ENCODE measurements around the gene TSPAN32.
"Not testable (repeated sequence)": the region's sequence is repeated elsewhere in the genome, so short reads cannot be mapped to it uniquely, and the experiment has no call there.

TSPAN32 gene

DNA sequence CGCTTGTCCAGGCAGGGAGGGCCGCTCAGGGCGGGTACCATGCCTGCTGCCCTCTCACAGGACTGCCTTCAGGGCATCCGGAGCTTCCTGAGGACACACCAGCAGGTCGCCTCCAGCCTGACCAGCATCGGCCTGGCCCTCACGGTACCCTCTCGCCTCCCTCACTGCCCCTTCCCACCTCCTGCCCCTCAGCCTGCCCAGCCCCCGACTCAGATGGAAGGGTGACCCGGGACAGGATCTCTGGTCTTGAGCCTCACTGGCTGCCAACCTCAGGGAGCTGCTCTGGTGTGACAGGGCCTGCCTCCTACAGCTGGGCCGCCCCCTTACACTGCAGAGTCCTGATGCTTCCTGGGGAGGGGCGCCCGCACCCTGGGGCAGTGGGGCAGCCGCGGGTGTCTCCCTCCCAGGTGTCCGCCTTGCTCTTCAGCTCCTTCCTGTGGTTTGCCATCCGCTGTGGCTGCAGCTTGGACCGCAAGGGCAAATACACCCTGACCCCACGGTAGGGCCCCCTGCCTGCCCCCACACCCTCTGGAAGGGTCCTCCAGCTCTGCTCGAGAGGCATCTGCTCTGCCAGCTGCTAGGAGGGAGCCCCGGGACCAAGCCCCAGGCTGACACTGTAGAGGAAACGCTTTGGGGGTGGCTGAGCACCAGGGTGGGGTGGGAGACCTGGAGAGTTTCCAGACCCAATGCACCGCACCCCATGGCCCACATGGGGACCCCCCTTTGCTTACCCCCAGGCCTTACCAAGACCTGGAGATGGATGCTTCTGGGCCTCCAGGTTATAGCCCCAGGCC is 14.6 kb downstream of the TSPAN32 start:
- DNase-seq (ENCODE audit: low spot score) = no peak

DNA sequence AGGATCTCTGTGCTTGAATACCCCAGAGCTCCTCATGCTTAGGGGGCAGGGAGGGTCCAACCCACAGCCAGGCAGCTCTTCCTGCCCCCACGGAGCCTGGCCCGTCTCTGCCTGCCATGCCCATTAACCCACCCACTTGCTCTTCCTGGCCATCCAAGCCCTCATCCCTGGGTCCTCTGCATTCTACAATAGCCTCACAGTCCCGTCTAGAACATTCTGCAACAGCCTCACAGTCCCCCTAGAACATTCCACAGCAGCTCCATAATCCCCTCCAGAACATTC is 15.1 kb downstream of the TSPAN32 start:
- DNase-seq (ENCODE audit: low spot score) = no peak

DNA sequence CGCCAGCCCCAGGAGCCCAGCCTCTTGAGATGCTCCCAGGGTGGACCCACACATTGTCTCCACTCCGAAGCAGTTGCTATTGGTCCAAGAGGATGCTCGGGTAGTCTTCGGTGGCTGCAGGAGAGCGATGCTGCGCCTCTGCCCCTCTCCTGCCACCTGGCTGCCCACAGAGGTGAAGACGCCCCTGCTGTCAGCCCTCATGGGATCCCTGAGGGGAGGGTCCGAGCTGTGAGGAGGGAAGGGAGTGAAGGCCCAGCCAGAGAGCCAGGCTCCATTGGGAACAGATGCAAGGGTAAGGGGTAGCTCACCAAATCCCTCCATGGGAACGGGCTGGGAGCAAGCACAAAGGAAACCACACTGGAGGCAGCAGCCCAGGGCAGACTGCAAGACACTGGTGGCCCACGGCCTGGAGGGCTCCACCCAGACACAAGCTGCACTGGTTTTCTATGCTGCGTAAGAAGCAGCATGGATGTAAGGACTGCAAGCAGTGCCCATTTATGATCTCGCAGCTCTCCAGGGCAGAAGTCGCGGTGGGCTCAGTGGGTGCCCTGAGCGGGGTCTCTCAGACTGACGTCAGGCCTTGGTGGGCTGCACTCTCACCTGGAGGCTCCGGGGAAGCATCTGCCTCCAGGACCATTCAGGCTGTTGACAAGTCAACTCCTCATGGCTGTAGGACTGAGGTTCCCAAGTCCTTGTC is 15.7 kb downstream of the TSPAN32 start:
- no peak for DNase-seq (ENCODE audit: low spot score)

DNA sequence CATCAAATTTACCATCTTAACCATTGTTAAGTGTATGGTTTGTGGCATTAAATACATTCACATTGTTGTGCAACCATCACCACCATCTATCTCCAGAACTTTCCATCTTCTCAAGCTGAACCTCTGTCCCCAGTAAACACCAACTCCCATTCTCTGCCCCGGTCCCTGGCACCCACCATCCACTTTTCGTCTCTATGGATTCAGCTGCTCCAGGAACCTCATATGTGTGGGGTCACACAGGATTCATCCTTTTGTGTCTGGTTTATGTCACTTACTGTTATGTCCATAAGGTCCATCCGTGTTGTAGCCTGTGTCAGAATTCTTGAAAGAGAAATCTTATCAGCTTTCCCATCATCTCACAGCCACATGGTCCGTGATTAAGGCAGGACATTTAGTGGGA is 16.3 kb downstream of the TSPAN32 start:
- DNase-seq (ENCODE audit: low spot score) = no peak

DNA sequence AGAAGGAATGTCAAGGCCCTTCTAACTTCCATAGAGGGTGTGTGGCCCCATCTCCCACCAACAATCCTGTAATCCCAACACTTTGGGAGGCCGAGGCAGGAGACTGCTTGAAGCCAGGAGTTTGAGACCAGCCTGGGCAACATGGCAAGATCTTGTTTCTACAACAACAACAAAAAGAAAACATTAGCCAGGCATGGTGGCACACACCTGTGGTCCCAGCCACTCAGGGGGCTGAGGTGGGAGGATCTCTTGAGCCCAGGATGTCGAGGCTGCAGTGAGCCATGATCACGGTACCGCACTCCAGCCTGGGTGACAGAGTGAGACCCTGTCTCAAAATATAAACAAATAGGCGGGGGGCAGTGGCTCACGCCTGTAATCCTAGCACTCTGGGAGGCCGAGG is 16.9 kb downstream of the TSPAN32 start:
- DNase-seq (ENCODE audit: low spot score) = no peak

DNA sequence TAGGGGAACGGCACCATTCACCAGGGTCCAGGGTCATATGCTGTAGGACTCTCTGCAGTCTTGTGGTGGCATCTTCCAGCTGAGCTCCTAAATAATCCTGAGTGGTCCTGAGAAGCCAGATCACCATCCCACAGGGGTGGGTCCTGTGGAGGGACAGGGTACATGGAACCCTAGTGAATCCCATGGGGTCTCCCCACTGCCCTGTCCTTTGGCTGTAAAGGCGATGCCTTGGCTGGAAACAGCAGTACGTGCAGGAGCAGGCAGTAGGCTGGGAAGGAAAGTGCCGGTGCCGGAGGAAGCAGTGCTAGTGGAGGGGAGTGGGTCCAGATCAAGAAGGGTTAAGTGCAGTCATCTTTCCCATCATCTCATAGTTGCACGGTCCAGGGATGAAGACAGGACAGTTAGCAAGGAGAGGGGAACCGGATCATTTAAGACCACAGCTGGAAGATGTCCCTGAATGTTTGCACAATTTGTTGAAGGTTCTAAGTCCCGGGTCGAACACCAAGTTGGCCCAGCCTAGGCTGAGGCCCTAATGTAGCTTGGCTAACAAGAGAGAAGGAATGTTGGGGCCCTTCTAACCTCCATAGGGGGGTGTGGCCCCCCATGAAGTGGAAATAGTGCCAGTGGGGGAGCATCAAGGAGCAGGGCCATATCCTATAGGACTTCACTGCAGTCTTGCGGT is 18.1 kb downstream of the TSPAN32 start:
- DNase-seq (ENCODE audit: low spot score) = no peak

DNA sequence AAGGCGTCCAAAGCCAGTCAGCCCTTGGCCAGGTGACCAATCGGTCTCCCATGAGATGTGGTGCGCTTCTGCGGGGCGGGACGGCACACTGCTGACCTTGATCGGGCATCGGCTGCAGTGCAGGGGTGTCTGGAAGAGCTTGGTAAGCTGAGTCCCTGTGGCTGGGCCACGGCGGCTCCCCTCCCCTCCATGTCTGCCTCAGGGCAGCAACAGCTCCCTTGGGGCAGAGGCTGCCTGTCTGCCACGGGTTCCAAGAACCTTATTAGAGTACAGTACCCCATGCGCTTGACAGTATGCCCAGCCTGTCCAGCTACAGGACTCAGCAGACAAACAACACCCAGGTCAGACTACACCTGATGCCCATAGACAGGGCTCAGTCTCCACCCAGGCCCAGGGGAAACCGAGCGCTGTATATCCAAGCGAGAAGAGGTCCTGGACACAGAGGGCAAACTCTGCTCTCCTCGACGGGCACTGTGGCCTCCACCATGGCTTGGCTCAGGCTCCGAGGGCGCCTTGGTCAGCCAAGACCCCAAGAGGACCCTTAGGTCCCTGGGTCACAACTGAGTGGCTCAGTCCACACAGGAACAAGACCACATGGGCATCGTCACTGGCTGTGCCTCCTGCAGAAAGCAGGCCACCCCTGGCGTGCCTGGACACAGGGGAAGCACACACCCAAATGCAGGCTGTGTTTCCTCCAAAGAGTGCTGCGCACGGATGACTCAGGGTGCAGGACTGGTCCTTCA is 18.9 kb downstream of the TSPAN32 start:
- DNase-seq (ENCODE audit: low spot score) = no peak

DNA sequence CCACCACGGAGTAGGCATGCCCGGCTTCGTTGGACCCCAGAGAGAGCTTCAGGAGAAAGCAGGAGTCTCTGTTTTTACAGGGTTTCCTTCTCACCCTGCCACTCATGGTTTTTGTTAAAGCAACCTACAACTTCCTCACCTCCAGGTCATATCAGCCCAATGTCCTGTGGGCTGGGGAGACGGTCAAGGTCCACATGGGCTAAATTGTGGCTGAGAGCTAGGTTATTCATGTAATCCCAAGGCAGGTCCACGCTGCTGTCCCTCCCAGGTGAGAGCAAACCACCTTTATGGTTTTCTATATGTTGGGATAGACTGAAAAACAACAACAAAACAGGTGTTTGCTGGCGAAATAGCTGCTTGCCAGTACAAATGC is 19.5 kb downstream of the TSPAN32 start:
- no peak for DNase-seq (ENCODE audit: low spot score)

DNA sequence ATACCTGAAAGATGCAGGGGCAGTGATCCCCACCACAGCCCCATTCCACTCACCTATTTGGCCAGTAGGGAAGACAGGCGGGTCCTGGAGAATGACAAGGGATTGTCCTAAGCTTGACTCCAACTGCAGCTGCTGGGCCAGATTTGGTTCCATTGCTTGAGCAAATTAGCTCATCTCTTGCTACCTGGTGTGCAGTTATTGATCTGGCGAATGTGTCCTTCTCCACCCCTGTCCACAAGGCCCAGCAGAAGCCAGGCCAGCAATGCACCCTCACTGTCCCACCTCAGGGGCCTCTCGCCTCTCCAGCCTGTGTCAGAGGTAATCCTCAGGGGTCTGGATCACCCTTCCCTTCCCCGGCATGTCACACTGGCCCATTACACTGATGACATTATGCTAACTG is 23.3 kb downstream of the TSPAN32 start:
- no peak for DNase-seq (ENCODE audit: low spot score)

DNA sequence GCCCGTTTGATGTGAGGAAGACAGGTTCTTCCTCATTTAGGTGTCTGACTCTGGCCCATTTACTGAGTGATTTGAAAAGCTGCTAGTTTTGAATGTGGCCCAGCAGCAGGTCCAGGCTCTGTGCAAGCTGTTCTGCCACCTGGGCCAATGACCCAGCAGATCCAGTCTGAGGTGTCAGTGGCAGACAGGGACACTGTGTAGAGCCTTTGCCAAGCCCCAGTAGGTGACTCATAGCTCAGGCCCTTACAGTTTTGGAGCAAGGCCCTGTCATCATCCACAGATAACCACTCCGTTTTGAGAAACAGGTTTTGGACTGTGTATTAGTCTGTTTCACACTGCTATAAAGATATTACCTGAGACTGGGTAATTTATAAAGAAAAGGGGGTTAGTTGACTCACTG is 23.9 kb downstream of the TSPAN32 start:
- DNase-seq (ENCODE audit: low spot score) = peak; percentile 44

DNA sequence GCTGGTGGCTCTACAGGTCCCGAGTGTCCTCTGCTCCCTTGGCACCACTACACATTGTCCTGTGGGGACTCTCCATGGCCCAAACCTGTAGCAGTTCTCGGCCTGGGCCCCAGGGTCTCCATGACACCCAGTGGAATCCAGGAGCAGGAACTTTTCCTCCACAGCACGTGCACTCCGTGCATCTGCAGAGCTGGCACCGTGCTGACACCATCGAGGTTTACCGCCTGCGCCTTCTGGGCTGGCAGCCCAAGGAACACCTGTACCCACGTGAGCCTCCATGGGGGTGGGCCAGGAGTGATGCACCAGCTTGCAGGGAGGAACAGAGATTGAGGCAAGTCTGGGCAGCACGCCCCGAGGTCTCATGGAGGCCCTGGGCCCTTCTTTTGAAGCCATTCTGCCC is 25.2 kb downstream of the TSPAN32 start:
- no peak for DNase-seq (ENCODE audit: low spot score)

DNA sequence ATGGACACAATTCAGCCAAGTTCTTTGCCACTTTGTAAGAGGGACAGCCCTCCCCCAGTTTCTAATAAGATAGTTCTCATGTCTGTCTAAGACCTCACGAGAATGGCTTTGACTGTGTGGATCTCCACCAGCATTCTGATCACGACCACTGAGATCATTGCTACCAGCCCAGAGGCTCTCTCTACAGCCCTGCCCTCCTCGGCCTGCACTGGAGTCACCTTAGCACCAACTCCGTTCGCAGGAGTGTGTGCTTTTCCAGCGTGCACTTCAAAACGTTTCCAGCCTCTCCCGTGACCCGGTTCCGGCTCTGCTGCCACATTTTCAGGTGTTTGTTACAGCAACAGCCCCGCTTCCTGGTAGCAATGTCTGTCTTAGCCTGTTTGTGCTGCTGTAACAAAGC is 26.2 kb downstream of the TSPAN32 start:
- DNase-seq (ENCODE audit: low spot score) = no peak

DNA sequence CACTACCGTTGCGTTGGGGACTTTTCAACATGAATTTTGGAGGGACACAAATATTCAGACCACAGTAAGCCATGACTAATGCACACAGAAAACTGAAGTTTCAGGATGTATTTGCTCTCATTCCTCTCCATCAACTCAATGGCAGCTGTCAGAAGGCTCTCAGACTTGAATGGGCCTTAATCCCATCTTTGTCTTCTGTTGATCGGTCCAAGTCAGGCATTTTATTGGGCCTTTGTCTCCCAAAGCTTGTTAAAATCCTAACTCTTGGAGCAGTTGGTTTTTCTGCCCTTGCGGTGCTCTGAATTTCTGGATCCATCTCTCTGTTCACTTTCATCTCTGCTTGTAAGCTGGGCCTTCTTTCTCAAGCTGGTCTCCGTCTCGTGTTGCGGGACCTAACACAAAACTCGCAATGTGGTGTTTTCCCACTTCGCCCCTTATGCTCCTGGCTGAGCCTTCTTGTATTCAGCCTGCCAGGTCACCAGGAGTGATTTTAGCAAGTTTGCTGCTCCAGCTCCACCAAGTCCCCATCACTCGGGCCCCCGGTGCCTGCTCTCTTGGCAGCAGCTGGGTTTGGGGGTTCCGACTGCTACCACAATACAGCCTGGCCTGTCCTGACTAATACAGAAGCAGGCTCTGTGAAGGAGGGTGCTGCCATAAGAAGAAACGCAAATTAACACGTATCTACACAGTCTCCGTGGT is 27.0 kb downstream of the TSPAN32 start:
- no peak for DNase-seq (ENCODE audit: low spot score)

DNA sequence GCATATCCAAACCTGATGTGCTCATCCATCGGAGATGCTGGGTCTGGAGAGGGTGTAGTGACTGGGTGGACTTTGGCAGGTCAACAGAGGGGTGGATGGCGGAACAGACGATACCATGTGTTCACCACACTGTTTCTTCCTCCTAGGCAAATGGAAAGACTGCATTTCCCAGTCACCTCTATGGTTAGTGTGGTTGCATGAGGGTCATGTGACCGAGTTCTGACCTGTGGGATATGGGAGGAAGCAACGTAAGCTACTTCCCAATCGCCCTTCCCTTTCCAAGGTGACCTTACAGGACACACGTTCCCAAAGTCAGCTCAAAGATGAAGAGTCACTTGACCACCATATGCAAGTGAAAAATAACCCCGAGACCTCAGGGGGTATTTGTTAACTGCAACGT is 27.7 kb downstream of the TSPAN32 start:
- no peak for DNase-seq (ENCODE audit: low spot score)

DNA sequence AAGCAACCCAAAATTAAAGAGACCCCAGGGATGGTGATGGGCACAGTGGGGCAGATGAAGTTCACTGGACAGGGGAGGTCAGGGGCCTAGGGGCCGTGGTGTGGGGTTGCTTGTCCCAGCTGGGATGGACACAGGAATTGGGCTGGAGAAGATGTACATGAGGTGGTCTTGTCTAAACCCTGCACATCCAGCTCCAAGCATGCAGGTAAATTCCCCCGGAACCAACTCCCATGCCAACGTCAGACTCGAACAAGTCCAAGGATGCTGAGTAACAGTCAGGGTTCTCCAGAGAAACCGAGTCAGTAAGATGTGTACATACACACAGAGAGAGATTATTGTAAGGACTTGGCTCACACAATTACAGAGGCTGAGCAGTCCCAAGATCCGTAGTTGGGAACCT is 28.9 kb downstream of the TSPAN32 start:
- no peak for DNase-seq (ENCODE audit: low spot score)

DNA sequence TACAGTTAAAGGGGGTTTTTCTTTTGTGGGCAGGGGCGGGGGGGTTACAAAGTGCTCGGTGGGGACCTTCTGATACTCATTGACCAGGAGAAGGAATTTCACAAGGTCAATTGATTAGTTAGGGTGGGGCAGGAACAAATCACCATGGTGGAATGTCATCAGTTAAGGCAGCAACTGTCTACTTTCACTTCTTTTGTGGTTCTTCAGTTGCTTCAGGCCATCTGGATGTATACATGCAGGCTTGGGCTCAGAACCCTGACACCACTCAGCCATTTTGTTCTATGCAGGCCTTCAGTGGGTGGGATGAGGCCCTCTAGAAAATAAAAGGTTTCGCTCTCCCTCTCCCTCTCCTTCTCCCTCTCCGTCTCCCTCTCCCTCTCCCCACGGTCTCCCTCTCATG is 29.6 kb downstream of the TSPAN32 start:
- DNase-seq (ENCODE audit: low spot score) = no peak

DNA sequence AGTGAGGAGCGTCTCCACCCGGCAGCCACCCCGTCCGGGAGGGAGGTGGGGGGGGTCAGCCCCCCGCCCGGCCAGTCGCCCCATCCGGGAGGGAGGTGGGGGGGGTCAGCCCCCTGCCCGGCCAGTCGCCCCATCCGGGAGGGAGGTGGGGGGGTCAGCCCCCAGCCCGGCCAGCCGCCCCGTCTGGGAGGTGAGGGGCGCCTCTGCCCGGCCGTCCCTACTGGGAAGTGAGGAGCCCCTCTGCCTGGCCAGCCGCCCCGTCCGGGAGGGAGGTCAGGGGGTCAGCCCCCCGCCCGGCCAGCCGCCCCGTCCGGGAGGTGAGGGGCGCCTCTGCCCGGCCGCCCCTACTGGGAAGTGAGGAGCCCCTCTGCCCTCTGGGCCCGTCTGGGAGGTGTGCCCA is 30.8 kb downstream of the TSPAN32 start:
- DNase-seq (ENCODE audit: low spot score) = not testable (repeated sequence)

DNA sequence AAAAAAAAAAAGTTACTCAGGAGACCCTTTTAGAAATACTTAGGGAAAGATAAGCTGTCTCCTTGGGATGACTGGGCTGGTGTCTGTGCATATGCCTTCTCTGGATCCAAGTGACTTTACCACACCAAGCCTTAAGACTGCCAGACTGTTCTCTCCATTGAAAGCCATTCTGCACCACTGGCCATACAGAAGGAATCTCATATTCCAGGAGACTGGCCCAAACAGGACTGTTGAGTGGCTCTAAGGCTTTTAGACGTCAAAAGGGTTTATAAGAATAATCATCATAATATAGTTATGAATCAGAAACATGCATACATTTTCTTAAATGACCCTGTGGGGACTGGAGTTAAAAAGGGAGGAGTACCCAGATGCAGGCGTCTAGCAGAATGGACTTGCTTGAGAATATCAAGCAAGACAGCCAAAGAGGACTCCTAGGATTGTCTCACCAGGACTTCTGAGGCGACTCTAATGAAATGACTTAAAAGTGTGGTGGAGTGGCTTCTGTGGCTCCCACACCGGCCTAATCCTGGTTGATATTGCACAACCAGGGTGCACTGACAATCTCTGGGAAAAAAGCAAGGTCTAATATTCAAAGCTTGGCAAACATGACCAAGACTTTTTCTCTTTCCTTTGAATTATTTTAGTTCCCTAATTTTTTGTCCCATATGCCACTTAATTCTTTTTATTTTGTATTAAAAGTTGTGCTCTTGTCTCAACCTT is 31.8 kb downstream of the TSPAN32 start:
- DNase-seq (ENCODE audit: low spot score) = not testable (repeated sequence)

DNA sequence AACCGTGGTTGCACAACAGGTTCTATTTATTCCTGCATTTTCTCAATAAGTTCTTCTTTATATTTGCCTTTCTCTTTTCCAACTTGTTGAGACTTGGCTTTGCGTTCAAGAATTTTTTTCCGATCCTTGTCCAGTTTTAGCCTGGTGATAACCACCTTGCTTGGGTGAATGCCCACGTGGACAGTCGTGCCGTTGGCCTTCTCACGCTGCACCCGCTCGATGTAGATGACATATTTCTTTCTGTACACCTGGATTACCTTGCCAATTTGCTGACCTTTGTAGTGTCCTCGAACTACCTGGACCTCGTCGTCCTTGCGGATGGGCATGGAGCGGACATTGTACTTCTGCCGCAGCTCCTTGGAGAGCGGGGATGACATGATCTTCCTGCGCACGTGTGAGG is 33.5 kb downstream of the TSPAN32 start:
- not testable (repeated sequence) for DNase-seq (ENCODE audit: low spot score)

DNA sequence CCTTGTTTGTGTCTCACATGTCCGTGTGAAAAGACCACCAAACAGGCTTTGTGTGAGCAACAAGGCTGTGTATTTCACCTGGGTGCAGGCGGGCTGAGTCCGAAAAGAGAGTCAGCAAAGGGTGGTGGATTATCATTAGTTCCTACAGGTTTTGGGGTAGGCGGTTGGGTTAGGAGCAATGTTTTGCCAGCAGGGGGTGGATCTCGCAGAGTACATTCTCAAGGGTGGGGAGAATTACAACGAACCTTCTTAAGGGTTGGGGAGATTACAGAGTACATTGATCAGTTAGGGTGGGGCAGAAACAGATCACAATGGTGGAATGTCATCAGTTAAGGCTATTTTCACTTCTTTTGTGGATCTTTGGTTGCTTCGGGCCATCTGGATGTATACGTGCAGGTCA is 36.9 kb downstream of the TSPAN32 start:
- DNase-seq (ENCODE audit: low spot score) = not testable (repeated sequence)

DNA sequence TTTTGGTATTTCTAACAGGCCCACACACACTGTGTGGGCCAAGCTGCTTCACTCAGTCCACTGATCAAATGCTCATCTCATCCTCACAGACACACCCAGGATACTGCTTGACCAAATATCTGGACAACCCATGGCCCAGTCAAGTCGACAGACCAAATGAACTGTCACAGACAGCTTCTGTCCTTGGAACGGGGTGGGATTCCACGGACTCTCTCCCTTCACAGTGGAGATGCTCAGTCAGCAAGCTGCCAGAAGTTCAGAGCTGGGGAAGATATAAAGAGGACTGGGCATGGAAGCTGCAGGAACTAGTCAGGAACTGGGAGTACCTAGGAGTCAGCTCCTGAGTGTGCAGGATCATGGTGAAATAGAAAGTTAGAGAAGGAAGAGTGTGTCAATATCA is 40.7 kb downstream of the TSPAN32 start:
- DNase-seq (ENCODE audit: low spot score) = no peak

DNA sequence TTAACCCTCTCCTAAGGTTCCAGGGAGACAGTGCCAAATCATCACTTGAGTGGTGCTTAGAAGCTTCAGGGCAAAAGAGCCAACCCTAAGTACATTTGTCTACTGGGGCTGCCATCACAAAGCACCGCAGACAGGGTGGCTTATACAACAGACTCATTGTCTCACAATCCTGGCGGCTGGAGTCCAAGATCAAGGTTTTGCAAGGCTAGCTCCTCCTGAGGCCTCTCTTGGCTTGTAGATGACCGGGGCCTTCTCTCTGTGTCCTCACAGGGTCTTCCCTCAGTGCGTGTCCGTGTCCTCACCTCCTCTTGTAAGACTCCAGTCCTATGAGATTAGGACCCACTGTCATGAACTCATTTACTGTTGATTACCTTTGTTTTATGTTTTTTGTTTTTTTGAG is 41.2 kb downstream of the TSPAN32 start:
- no peak for DNase-seq (ENCODE audit: low spot score)
